ENCODE results near the gene IMMT.

IMMT gene

DNA sequence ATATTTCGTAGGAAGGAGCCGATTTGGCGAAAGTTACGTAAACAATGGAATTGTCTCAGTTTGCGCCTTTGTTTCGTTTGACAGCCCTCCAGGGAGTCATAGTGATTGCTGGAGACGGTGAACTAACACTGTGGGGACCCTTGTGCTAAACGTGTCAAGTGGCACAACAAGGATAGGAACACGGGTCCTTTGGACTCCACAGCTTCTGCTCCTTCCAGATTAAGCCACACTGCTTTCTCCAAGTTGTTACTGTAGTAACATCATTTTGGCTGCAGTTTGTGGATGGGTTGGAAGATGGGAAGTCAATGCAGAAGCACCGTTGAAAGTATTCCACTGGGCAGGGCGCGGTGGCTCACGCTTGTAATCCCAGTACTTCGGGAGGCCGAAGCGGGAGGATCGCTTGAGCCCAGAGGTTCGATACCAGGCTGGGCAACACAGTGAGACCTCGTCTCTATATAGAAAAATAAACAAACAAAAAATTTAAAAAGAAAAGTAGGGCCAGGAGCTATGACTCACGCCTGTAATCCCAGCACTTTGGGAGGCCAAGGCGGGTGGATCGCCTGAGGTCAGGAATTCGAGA, 636 bp upstream of the IMMT start:
- DNase-seq, result no peak

DNA sequence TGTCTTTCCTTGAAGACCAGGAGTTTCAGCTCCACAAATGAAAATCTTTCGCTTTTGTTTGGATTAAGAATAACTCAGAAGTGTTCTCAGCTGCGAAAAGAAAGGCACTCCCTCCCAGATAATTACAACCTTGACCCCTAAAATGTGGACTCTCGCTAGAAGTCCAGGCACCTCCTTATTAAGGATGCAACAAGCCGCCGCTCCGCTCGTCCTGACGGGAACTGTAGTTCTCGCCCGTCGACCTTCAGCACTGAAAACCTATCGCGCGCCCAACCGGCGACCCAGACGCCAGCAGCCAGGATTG, 559 bp downstream of the IMMT start:
- DNase-seq, result no peak

DNA sequence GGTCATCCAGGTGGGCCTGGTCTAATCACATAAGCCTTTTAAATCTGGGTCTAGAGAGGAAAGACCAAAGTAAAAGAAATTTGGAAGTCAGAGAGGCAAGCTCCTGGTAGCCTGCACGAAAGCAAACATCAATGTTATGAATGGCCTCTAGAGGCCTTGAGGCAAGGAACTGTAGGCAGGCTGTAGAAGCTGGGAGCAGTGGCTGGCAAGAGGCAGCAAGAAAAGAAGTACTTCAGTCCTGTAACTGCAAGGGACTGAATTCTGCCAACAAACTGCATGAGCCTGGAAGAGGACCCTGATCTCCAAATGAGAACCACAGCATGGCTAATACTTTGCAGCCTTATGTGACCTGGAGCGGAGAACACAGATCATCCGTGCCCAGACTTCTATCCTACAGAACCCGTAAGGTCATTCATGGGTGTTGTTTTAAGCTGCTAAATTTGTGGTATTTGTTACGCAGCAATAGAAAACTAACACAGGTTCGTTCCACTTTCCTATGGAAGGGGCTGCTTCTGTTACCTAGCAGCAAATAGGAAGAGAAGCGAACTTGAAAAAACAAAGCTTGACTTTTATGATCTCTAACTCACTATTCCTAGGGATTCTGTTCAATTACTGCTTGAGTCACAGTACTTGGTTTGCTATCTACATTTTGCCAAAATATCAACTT, 1.2 kb downstream of the IMMT start:
- no peak for DNase-seq

DNA sequence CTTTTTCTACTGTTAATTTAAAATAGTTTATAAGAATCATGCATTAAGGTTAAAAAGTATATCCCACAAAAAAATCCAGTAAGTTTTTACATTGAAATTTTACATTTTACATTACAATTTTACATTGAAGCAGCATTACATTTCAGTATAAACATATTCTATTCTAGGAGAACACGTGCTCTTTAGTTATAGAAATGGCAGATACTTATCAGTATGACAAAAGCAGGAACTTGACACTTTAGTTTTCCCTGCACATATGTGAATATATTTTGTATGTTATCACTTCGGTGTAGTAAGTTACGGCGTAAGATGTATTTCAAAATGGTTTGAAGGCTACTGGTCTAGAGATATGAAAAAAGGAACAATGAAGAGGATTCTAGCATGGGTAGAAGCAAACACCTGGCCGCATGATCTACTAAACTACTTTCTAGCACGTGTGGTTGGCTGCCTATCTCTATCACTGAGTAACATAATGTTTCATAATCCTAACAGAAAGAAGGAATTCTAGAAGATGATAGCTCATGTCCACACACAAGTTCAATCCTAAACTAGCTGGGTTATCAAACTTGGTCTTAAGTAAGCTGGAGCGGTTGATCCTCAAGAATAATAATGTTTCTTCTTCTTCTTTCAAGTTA, 5.4 kb downstream of the IMMT start:
- no peak for DNase-seq

DNA sequence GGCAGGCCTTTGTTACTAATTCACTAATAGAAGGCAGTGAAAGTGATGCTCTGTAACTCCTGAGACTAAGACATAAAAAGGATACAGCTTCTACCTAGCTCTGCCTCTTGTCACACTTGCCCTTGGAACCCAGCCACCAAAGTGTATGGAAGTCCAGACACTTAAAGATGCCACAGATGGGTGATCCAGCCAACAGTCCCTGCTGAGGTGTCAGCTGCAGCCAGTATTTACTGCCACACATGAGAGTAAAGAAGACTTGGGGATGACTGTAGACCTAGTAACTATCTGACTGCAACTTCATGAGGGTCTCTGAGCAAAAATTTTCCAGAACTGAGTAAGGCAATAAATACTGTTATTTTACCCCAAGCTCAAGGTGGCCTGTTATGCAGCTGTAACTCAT, 8.8 kb downstream of the IMMT start:
- no peak for DNase-seq

DNA sequence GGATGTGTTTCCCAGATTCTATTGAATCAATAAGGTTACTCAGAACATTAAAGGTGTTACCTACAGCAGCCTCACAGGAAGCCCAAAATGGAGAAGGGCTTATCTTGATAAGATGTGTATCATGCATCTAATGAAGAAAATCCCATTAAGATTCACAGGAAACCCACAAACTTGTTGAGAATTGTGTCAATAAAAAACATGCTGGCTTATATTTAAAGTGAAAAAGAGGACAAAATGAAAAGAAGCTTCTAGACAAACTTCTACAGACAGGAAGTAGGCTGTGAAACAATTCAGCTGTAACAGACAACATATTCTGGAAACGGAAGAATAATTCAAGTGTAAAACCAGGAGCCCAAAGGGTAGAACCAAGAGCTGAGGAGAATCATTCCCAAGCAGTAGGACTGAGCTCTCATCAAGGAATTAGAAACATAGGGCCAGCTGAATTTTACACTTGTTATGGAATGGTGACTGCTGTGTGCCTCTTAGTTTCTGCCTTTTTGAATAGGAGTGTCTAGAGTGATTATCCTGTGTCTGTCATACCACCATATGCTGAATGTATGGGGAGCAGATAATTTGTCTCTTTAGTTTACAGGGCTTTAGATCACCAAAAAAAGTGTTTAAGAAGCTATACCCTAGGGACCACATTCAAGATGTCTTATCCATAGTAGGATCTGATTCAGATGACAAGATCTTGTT, 9.6 kb downstream of the IMMT start:
- peak; percentile 59 for DNase-seq

DNA sequence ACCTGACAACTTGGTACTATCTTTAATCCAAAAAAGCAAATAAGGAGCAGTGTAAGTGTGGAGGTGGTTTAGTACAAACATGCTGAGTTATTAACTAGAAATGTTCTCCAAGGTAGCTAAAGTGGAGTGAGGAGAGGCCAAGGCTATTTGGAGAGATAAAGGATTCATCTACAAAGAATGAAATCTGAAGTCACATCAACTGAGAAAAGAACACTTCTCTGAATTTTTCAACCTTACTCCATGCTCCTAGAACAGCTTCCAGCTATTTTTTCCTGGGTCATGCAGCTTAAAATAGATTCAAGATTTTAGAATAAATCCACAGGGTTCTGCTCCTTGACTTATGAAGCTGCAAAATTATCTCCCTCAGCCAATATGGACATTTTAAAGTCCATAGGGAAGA, 18.7 kb downstream of the IMMT start:
- no peak for DNase-seq

DNA sequence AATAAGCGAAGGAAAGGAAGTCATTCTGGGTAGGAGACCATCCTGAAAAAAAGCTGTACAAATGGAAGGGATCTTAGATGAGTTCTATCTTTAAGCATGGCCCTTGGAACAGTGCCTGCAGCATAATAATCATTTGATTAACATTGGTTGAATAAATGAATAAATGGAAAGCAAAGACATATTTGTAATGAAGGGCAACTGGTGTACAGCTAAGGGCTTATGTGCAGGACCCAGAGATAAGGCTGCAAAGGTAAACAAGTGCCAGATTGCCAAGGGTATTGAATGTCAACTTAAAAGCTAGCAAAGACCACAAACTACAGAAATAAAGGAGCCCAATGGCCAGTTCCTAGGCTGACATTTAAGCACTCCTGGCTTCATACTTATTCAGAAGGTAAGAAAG, 19.4 kb downstream of the IMMT start:
- no peak for DNase-seq

DNA sequence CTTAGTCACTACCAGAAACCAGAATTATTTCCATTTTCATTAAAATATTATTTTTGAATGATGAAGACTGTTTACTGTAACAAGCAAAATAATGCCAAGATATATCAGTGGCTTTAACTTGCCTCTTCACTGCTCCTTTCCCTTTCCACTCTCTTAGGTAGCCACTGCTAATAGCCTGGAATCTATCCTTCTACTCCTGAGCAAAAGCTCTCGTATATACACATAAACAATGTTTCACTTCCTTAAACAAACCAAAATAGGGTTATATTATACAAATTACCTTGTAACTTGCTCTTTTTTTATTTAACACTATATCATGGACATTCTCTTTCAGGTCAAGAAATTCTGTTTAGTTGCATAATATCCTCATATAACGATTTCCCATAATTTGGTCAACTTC, 20.8 kb downstream of the IMMT start:
- DNase-seq, result no peak

DNA sequence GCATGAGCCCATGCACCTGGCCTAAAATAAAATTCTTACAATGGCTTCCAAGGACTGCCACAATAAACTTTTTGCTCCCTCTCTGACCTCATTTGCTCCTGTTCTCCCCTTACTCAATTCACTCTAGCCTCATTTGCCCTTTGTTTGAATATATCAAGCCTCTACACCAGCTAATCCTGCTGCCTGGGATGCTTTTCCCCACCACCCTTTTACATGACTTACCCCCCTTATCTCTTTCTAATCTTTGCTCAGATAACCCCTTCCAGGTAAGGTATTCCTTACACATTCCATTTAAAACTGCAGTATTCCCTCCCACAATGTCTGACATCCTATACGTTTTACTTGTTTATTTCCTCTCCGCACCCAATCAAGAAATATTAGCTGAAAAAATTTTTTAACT, 22.7 kb downstream of the IMMT start:
- no peak for DNase-seq

DNA sequence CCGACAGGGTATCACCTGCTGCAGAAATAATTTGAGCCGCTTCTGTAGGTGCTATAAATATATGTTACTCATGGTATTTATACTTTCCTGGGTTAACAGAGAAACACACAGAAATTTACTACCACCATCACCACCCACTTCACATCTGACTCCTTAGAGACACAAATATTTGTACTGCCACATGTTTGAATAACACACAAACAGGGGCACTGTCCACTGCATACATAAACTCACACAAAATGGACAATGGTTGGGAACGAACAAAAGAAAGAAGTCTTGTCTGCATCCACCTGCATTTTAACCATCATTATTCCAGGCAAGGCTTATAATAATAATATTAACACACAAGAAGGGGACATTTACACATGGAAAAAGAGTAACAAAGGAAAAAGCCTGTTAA, 24.0 kb downstream of the IMMT start:
- no peak for DNase-seq

DNA sequence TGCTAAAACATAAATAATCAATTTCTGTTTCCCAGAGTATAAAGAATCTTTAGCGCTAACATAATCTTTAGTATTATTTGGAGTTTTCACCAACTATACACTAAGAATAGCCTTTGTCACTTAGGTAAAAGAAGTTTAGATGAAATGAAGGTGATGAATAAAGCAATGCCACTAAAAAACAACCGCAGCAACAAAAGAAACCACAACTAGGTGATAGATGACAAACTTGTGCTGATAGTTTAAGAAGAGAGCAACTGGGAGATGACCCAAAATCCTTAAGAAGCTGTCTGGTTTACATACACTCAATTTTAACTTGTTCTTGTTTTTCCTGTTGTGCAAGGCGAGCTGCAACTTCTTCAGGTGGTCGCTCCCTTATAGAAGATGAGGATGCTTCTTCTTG, 24.8 kb downstream of the IMMT start:
- no peak for DNase-seq

DNA sequence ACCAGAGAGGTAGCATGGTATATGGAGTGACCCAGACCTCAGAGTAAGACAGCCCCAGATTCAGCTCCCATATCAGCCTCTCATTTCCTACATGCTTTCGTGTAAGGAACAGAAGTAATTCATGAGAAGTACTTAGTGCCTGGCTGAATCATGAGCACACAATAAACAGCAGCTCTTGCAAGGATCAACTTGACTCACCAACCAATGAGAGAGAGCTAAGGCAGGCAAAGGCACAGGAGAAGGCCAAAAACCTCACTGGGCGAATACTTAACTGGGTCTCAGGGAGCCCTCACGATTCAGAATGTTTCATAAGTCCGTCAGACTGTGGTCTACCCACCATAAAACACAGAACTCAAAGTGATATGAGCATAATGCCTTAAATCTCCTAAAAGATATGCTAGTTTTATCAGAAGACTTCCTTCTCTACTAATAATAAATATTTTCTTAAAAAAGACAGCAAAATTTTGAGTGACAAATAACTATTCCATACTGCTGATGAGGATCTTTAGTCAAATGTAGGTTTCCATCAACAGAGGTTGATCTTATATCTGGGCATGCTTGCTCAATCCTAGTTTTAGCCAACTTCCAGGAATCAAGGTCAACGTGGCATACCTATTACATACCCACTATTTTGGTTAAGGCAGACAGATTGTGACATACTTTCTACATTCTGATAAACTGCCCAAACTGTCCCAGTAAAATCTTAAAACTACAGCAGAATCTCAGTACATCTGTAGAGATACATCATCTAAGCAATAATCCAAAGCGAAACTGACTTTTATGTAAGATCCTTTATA, 34.9 kb downstream of the IMMT start:
- DNase-seq, result no peak

DNA sequence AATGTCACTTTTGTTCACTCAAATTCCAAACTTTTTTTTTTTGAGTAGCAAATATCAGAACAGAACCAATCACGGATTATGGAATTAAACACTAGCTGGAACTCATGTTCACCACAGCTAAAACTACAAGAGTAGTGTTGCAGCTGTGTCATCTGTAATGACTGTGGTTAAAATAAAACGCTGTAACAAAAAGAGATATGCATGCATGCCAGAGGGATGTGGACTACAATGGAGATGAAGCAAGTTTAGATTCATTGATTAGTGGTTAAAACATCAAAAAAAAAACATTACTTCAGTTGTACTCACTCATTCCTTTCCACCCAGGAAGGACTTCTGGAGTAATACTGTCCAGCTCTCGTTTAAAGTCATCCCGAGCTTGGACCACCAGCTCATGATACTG, 37.0 kb downstream of the IMMT start:
- no peak for DNase-seq

DNA sequence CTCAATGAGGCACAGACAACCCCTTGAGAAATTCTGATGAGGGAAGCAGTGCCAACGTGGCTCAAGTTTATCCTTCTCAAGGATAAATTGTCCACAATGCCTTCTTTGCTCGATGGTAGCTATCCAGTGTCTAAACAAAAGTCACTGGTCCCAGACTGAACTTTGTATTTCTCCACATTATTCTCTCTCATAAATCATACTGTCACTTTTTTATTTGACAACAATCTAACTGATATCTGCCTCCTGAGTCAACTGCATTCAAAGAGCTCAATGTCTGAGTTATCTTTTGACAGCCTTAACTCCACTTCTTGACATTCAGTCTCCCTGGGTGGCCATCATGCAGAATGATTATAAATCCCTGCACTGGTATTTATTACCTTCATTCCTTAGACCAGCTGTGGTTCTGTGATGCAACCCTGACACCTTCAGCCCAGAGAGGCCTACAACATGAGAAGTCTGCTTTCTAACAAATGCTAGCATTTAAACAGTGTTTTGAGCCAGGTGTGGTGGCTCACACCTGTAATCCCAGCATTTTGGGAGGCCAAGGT, 38.2 kb downstream of the IMMT start:
- DNase-seq, result no peak

DNA sequence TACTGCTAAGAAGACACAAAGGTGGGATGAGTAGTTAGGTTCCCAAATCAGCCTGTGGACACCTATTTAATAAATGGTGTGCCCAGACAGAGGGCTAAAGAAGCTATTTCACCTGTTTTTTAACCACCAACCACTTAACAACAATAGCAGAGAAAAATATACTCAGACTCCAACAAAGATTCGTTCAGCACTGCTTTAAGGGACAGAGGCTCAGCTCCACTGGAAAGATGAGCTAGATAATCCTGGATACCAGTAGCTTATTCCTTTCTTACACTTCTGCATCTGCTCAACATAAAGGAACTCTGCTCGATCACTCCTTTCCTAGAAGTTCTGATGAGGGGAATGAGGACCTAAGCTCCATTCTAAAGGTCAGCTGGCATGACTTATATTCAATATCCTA, 44.8 kb downstream of the IMMT start:
- DNase-seq, result no peak

DNA sequence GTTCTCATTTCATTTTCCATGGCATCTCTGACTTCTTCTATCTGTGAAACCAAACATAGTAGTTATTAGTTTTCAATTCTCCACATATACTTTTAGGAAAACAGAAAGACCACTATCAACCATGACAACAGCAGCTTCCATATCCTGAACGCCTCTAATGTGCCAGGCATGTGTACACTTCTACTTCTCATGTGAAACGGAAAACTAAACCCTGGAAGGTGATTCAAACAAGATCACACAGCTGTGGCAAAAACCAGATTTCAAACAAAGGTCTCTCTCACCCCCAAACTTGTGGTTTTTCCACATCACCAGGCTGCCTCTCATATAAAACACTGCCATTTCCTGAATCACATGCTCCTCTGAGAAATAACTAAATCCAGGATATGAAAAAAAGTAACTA, 47.5 kb downstream of the IMMT start:
- DNase-seq, result no peak

DNA sequence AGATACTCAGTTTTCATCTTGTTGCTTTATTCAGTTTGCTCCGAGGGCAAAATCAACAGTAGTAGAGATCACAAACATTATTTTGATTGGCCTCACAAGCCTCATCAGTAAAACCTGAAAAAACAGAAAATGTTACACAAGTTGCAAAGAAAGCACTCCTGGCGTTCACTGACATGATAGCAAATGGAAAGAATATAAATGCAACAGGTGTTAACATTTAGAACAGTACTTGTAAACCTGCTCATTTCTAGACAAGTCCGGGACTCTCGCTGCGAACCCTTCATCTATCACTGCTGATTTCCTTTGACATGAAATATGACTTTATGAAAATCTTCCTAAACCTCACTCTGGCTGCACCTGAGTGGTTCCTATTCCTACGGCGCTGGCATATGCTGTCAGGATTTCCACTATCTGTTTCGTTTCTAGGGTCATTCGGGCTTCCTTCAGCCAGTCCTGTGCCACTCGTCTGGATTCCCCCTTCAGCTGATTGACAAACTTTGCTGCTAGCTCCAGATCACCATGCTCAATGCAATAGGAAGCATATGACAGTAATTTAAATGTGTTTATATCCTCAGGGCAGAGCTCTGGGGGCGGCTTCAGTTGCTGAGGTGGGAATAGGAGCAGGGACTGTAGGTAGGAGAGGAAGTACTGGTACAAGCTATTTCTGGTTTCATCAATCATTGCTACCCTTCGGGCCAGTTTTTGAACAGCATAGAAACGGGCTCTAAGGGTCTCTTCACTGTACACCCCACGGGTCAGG, 51.2 kb downstream of the IMMT start:
- no peak for DNase-seq

DNA sequence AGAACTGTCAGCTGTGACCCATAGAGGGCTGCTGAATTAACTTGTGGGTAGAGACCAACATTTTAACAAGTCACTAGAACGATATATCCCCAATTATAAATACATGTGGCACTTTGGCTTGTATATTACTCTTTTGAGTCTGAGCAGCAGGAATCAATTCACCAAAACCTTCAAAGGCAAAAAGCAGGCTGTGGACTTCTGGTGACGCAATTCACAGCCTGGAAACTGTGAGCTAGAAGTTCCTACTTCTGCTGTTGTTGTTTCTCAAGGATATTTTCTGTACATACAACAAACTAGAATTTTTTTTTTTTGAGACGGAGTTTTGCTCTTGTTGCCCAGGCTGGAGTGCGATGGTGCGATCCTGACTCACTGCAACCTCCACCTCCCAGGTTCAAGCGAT, 52.0 kb downstream of the IMMT start:
- no peak for DNase-seq

DNA sequence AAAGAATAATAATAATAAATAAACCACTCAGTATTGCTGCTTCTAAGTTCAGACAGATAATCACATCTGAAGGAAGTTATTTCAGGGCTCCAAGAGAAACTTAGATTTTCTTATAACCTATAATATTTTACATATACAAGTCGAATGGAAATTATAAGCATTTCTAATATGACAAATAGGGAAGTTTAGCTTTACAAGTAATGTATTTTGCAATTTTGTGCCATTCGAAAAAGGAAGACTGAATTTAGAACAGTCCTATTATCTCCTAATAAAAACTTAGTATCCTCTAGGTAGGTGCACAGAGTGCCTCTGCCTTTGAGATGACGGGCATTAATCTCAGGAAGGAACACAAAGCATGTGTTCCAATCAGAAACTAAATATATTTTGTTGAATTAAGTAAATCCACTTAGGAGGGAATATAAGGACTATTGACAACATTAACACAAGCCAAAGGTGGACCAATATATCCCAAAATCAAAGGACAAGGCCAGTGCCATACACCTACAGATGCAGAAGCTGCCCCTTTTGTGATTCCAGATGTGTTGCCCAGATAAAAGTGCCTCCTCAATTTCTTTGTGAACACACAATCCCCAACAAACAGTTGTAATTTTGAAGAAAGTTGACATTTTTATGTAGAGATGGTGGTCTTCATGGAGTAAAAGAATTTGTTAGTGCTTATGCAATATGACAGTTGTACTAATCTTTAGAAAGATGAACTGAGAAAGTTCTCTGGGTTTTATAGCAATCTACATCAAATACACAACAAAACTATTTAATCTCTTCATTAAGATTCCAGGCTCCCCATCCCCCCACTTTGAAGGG, 52.6 kb downstream of the IMMT start:
- no peak for DNase-seq

DNA sequence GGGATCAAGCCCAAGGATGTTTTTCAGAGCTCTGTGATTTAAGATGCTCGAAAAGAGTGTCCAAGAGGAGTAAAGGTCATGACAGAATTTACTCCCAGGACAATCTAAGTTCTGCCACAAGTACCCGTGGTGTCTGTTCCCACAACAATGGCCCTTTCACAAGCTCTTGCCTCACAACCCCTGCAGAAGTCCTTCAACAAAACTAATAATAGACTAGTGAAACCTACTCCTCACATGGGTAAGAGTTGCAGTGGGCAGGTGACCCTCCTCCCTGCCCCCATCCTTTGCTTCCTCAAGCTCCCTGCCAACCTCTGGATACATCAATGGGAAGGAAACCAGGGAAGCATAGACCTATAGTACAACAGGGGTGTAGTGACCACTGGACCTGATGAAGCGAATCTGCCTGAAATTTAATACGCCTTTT, 54.3 kb downstream of the IMMT start:
- DNase-seq, result no peak

DNA sequence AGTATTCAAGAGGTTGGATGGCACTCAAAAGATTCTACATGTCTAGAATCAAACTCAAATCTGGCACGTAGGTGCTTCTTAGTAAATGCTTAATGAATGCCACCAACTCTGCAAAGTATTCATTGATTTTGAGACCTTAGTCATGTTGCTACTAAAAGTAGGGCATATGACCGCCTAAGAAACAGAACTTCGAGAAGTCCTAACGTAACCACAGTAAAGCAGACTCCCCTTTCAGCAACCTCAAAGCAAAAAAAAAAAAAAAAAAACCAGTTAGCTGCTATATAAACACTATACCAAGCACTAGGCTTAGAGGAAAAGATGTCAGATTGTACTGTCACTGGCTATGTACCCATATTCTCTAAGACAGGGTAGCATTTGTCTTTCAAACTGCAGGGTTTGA, 55.3 kb downstream of the IMMT start:
- no peak for DNase-seq
